GM18858 (cell line): Measurements from ENCODE around the gene SAP30BP.

Experiments
- ATAC-seq: cut with Tn5 transposase; IDR thresholded peaks from one replicate; pipeline ENCODE4 v1.9.1; 2021; ENCODE audit not compliant: unreplicated experiment

The SAP30BP gene

GRCh38 chr17:75736173-75736835, 69.2 kb downstream of the SAP30BP start:
- ATAC-seq: no peak

GRCh38 chr17:75737133-75737962, 70.2 kb downstream of the SAP30BP start:
- ATAC-seq: no peak

GRCh38 chr17:75738218-75738802, 71.2 kb downstream of the SAP30BP start:
- ATAC-seq: no peak

GRCh38 chr17:75739174-75739573, 72.0 kb downstream of the SAP30BP start:
- no peak for ATAC-seq

- no peak for ATAC-seq
Measured at GRCh38 chr17:75739801-75740200, 72.7 kb downstream of the SAP30BP start.

- ATAC-seq: no peak
Measured at GRCh38 chr17:75740215-75740614, 73.1 kb downstream of the SAP30BP start.

GRCh38 chr17:75740631-75741077, 73.5 kb downstream of the SAP30BP start:
- no peak for ATAC-seq

- no peak for ATAC-seq
Measured at GRCh38 chr17:75742337-75742736, 75.2 kb downstream of the SAP30BP start.

- no peak for ATAC-seq
Measured at GRCh38 chr17:75743625-75744206, 76.6 kb downstream of the SAP30BP start.

GRCh38 chr17:75748706-75749105, 81.6 kb downstream of the SAP30BP start:
- no peak for ATAC-seq

- no peak for ATAC-seq
Measured at GRCh38 chr17:75749545-75750389, 82.6 kb downstream of the SAP30BP start.

GRCh38 chr17:75750661-75751423, 83.7 kb downstream of the SAP30BP start:
- ATAC-seq: no peak

- ATAC-seq: no peak
Measured at GRCh38 chr17:75751676-75752404, 84.7 kb downstream of the SAP30BP start.

- no peak for ATAC-seq
Measured at GRCh38 chr17:75752405-75752709, 85.2 kb downstream of the SAP30BP start.

GRCh38 chr17:75752802-75753513, 85.8 kb downstream of the SAP30BP start:
- ATAC-seq: no peak

- ATAC-seq: no peak
Measured at GRCh38 chr17:75753514-75754377, 86.6 kb downstream of the SAP30BP start.

GRCh38 chr17:75754378-75755204, 87.5 kb downstream of the SAP30BP start:
- no peak for ATAC-seq
